GM18505 (cell line): ENCODE data around the gene ZNF747.

Experiments used
- ATAC-seq: cut with Tn5 transposase; IDR thresholded peaks from one replicate; pipeline ENCODE4 v1.9.1; 2021; ENCODE audit not compliant: unreplicated experiment
- POLR2A ChIP-seq: IDR thresholded peaks from 4 replicates; pipeline ENCODE4 v1.6.1; 2011; ENCODE audit warnings: borderline replicate concordance; ENCODE audit not compliant: insufficient read depth, insufficient read length; ENCODE audit errors: extremely low read depth

ZNF747 gene

GRCh38 chr16:30566531-30566930, 31.9 kb upstream of the ZNF747 start:
- TF ChIP-seq POLR2A: no peak
- no peak for ATAC-seq

- ATAC-seq: no peak
- TF ChIP-seq POLR2A: no peak
Measured at GRCh38 chr16:30565984-30566383, 31.3 kb upstream of the ZNF747 start.

GRCh38 chr16:30565526-30565925, 30.9 kb upstream of the ZNF747 start:
- ATAC-seq: no peak
- TF ChIP-seq POLR2A: no peak

DNA sequence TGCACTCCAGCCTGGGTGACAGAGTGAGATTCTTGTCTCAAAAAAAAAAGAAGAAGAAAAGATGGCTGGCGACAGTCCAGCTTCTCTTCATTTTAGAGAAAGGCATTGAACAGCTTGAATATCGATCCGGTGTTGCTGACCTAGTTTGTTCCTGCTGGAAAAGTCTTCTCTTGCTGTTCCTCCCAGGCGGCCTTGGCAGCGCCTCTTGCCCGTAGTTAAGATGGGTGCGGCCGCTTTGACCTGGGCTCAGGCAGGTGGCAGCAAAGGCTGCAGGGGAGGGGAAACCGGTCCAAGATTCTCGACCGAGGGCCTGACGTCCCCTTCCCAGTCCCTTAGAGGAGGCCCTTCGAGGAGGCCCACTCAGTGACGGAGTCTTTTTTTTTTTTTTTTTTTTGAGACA, 27.4 kb upstream of the ZNF747 start:
- no peak for TF ChIP-seq POLR2A
- ATAC-seq: no peak

GRCh38 chr16:30561089-30561816, 26.6 kb upstream of the ZNF747 start:
- no peak for ATAC-seq

GRCh38 chr16:30559690-30560089, 25.0 kb upstream of the ZNF747 start:
- no peak for ATAC-seq
- no peak for TF ChIP-seq POLR2A

More at GRCh38 chr16:30561089-30561816, 26.6 kb upstream of the ZNF747 start:
- TF ChIP-seq POLR2A: no peak

- no peak for ATAC-seq
- TF ChIP-seq POLR2A: no peak
Measured at GRCh38 chr16:30558789-30559377, 24.2 kb upstream of the ZNF747 start.

- ATAC-seq: peak; percentile 89
- TF ChIP-seq POLR2A: peak; percentile 80
Measured at GRCh38 chr16:30557957-30558788, 23.5 kb upstream of the ZNF747 start, which contains the start of gene ZNF764. ZNF764 (minus strand) TSS chr16:30558374; CDS start chr16:30558182, 192 bp downstream.

DNA sequence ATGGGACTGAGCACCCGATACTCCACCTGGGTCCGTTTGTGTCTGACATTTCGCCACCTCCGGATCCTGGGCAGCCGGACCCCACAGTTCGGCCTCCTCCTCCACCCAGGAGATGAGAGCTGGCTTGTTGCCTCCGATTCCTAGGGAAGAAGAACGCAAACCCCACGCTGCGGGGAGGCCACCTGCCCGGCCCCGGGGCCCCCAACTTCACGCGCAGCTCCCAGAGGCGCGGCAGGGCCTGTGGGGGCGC, 23.0 kb upstream of the ZNF747 start:
- peak; percentile 2 for ATAC-seq
- TF ChIP-seq POLR2A: no peak

DNA sequence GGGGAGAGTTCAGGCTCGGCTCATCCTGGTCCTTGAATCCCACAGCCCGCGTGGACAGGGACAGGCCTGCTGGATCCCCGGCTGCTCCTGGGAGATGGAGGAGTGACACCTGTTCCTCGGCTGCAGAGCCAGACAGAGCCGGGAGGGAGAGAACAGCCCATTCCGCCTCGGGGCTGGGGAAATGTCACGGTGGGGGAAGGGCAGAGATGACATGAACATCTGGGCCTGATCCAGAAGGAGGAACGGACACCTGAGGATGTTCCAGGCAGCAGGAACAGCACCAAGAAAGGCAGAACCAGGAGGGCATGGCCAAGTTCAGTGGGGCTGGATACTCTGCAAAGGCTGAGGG, 21.4 kb upstream of the ZNF747 start:
- ATAC-seq: no peak
- TF ChIP-seq POLR2A: no peak

GRCh38 chr16:30555315-30556124, 20.9 kb upstream of the ZNF747 start:
- no peak for ATAC-seq
- TF ChIP-seq POLR2A: no peak

DNA sequence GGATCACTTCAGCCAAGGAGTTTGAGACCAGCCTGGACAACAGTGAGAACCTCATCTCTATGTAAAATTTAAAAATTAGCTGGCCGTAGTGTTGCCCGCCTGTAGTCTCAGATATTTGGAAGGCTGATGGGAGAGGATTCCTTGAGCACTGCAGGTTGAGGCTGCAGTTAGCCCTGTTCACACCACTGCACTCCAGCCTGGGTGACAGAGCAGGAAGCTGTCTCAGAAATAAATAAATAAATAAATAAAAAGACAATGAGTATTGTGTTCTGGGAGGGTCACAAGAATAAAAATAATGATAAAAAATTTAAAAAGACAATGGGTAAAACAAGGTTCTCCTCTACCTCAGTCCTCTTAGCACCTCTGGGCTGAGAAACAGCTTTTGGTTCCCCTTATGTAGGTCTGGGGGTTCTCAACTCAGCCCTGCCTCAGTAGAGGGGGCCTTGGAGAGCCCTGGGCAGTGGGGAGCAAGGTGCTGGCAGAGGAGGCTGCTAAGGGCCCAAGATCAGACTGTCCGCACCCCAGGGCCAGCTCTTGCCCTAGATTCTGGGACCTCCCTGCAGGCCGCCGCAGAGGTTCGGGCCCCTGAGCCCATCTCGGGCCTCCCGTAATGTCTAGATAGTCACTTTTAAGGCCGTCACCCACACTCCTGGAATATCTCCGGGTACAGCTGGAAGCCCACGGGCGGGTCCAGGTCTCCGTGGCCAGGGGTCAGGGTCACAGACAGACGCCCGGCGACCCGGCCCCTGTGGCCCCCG, 20.1 kb upstream of the ZNF747 start:
- no peak for ATAC-seq
- no peak for TF ChIP-seq POLR2A
